Astrocyte of the hippocampus (primary cell): ENCODE data around the gene ITGB5.
"Not testable (repeated sequence)": the region's sequence is repeated elsewhere in the genome, so short reads cannot be mapped to it uniquely, and the experiment has no call there.

Experiments
- DNase-seq: peaks from one replicate; pipeline ENCODE4 v3.0.0; 2011; ENCODE audit warnings: low read depth, low spot score

ITGB5 gene

GRCh38 chr3:124758851-124759635 is 128.1 kb downstream of the ITGB5 start:
- no peak for DNase-seq

GRCh38 chr3:124757926-124758325 is 129.2 kb downstream of the ITGB5 start:
- not testable (repeated sequence) for DNase-seq

- no peak for DNase-seq
Measured at GRCh38 chr3:124752051-124752450, 135.1 kb downstream of the ITGB5 start.

GRCh38 chr3:124751501-124751900 is 135.7 kb downstream of the ITGB5 start:
- DNase-seq: no peak

- DNase-seq: not testable (repeated sequence)
Measured at GRCh38 chr3:124749877-124750276, 137.3 kb downstream of the ITGB5 start.

GRCh38 chr3:124748560-124749198 is 138.5 kb downstream of the ITGB5 start:
- no peak for DNase-seq

GRCh38 chr3:124747111-124747981 is 139.8 kb downstream of the ITGB5 start:
- no peak for DNase-seq

GRCh38 chr3:124745756-124746155 is 141.4 kb downstream of the ITGB5 start:
- DNase-seq: no peak

GRCh38 chr3:124741027-124741426 is 146.1 kb downstream of the ITGB5 start:
- peak; percentile 67 for DNase-seq

- DNase-seq: no peak
Measured at GRCh38 chr3:124731760-124732159, 155.4 kb downstream of the ITGB5 start.

GRCh38 chr3:124730941-124731297 is 156.2 kb downstream of the ITGB5 start:
- no peak for DNase-seq

GRCh38 chr3:124730129-124730940 is 156.8 kb downstream of the ITGB5 start, which contains the start of gene UMPS:
Gene UMPS, plus strand, starts transcription at chr3:124730452. Its CDS starts 20 bp downstream, at chr3:124730472.
- DNase-seq: peak; percentile 94

- no peak for DNase-seq
Measured at GRCh38 chr3:124722589-124722988, 164.6 kb downstream of the ITGB5 start.

- DNase-seq: peak; percentile 64
Measured at GRCh38 chr3:124714223-124714853, 172.8 kb downstream of the ITGB5 start.
